Measurements from ENCODE around the gene TSEN2. TPM values are rescaled to one million over a fixed set of nuclear protein-coding genes. Genes with fewer than 3 reads are reported as not detected.
A peak's percentile ranks its signal among the peaks of the same experiment; 100 is the strongest.

The TSEN2 gene
- 22.1 and 26.8 TPM in 2 replicates for total RNA-seq (2021)
- percentile 80 among the genes with signal in this experiment for Bru-seq, nascent RNA
- percentile 81 among the genes with signal in this experiment for BruChase-seq, experiment 1, labeled RNA remaining after a 2-hour chase
- percentile 56 among the genes with signal in this experiment for BruChase-seq, experiment 2, labeled RNA remaining after a 6-hour chase
- long read RNA-seq, partial matches to known transcripts: 11 of 39 reads
- long read RNA-seq, other reads (novel, unspliced or antisense): 27 of 39 reads

DNA sequence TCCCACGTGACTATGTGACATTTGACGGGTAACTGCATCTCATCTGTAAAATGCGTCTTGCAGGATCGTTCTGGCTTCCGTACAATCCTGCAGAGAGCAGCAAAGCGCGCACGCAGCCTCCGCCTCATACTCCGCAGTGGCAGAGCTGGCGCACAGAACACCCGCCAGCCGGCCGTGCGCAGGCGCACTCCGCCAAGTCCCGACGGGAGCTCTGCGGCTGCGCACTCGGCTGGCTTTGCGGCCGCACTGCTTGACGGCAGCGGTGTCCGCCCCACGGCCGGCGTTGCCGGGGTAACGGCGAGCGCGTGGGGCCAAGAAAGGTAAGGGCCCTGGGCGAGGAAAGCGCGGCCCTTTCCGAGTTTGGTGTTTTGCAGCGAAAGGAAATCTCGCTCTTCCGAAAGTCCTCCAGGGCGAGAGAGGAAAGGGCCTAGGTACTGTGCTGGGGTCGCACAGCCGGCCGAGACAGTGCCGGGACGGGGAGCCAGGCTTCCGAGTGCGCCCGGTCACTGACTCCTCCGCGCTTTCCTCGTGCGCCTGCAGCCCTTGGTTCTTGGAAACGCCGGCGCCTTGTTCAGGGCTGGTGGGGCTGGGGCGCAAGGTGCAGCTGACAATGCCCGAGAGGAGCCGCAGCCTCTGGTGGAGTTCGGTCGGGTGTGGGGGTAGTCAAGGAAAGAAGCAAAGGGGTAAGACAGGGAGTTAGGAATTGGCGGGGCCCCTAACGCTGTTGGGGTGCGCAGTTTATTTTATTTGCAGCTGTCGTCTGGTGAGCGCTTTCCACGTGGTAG lies at the start of gene TSEN2:
TSEN2 (plus strand) TSS at position 283 of the 785 bp plus-strand sequence. CDS start 5,321 bp downstream, outside the sequence.
- intact Hi-C loops (cut with micrococcal nuclease; ENCODE audit: unreplicated experiment): loop anchor here (5.0 kb wide), 3 partner anchors 73 to 408 kb away; partner anchors contain the start of gene MKRN2
- peak within 1 kb of the TSS; percentile 78 for H3K4me3 ChIP-seq
- TF ChIP-seq, protein P1, sequence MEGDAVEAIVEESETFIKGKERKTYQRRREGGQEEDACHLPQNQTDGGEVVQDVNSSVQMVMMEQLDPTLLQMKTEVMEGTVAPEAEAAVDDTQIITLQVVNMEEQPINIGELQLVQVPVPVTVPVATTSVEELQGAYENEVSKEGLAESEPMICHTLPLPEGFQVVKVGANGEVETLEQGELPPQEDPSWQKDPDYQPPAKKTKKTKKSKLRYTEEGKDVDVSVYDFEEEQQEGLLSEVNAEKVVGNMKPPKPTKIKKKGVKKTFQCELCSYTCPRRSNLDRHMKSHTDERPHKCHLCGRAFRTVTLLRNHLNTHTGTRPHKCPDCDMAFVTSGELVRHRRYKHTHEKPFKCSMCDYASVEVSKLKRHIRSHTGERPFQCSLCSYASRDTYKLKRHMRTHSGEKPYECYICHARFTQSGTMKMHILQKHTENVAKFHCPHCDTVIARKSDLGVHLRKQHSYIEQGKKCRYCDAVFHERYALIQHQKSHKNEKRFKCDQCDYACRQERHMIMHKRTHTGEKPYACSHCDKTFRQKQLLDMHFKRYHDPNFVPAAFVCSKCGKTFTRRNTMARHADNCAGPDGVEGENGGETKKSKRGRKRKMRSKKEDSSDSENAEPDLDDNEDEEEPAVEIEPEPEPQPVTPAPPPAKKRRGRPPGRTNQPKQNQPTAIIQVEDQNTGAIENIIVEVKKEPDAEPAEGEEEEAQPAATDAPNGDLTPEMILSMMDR (conservative IDR thresholded peaks at IDR 0.05): no peak
- no peak for TF ChIP-seq EZH2 (IDR thresholded peaks at IDR 0.05; ENCODE audit: low read depth)
- peak within 1 kb of the TSS; percentile 80 for H3K4me2 ChIP-seq
- no TSS peak for BruUV-seq (replicated peaks)
- no peaks in the 10 kb centered on the region for H3K9me2 ChIP-seq (ENCODE audit: insufficient read depth)
- peaks cover 54% of the 10 kb centered on the region for H3K79me2 ChIP-seq (ENCODE audit: low read depth)
- ChIA-PET CTCF (interaction anchor here (0.6 to 1.4 kb wide), 4 partner anchors 24 to 379 kb away, joined by 3 to 8 read pairs (median 3); no protein-coding TSS in a partner anchor), POLR2A (ENCODE audit: unreplicated experiment) (interaction anchor here (0.5 to 0.9 kb wide), 4 partner anchors 52 to 346 kb away, joined by 3 to 4 read pairs (median 3); no protein-coding TSS in a partner anchor)
- peak within 1 kb of the TSS; percentile 86 for H2AFZ ChIP-seq
- H3K27me3 ChIP-seq (ENCODE audit: insufficient read depth, low read depth): no peaks in the 10 kb centered on the region
- DNase-seq: peak; percentile 79 to 96
- peak within 1 kb of the TSS; percentile 52 for H3K27ac ChIP-seq
- no peaks in the 10 kb centered on the region for H3K9me3 ChIP-seq (ENCODE audit: insufficient read depth, low read depth)
- H3K36me3 ChIP-seq (ENCODE audit: low read depth): peaks cover 26% of the 10 kb centered on the region
- no peaks in the 10 kb centered on the region; the same call in 1 of the 2 replicates for H4K20me1 ChIP-seq (ENCODE audit: insufficient read depth)
- peaks cover 30% of the 10 kb centered on the region for H3F3A ChIP-seq (ENCODE audit: insufficient read depth, low read depth)
- H3K4me1 ChIP-seq (replicated peaks; ENCODE audit: insufficient read depth): peaks cover 33% of the 10 kb centered on the region

DNA sequence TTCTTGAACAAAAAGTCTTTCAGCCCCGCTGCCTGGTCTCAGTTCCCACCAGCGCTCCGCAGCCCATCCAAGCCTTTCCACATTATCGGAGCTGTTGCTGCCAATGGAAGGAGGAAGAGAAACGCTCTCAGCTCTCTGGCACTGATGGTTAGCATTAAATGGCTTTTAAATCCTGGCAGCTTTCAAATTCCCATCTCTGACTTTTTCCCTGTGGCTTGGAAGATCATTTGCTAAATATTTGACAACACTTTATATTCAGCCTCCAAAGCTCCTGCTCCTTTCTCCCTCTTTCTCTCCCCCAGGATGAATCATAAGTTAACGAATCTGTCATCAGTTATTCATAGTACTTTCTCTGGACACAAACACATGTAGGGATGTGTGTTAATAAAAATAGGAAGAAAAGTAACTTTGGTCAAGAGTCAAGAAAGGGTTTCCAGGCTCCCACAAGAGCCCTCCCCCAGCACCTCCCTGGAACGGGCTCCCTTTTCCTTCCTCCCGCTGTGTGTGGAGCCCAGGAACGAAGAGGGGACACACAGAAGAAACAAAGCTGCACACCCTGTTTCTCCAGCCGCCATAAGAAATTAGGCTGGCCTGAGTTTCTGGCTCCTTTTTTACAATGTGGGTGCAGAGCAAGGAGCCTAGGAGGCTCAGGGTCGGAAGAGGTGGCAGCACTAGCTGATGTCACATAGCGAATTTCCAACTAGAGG lies 47.6 kb upstream of the TSEN2 start:
- Histone ChIP-seq H3K4me1 (replicated peaks; ENCODE audit: insufficient read depth) (peaks cover 6% of the 10 kb centered on the region), H3K9me2 (ENCODE audit: insufficient read depth) (no peaks in the 10 kb centered on the region), H3K79me2 (ENCODE audit: low read depth) (no peaks in the 10 kb centered on the region), H3K4me2 (no peak overlapping the region), H3K27ac (peak overlapping the region; percentile 31; the same call in 1 of the 2 replicates), H2AFZ (no peak overlapping the region), H3K27me3 (ENCODE audit: insufficient read depth, low read depth) (no peaks in the 10 kb centered on the region), H4K20me1 (ENCODE audit: insufficient read depth) (no peaks in the 10 kb centered on the region), H3K36me3 (ENCODE audit: low read depth) (peaks cover 23% of the 10 kb centered on the region; the same call in 1 of the 2 replicates), H3K4me3 (no peak overlapping the region), H3F3A (ENCODE audit: insufficient read depth, low read depth) (peaks cover 56% of the 10 kb centered on the region), H3K9me3 (ENCODE audit: insufficient read depth, low read depth) (no peaks in the 10 kb centered on the region)
- ChIA-PET CTCF (interaction anchor here (0.6 kb wide), 1 partner anchor 28 kb away, joined by 6 read pairs; no protein-coding TSS in a partner anchor), POLR2A (ENCODE audit: unreplicated experiment) (no interaction called here)
- no peak for DNase-seq
- intact Hi-C loops (cut with micrococcal nuclease; ENCODE audit: unreplicated experiment): no loop called here
- no peak for TF ChIP-seq EZH2 (IDR thresholded peaks at IDR 0.05; ENCODE audit: low read depth)
- TF ChIP-seq, protein P1 (conservative IDR thresholded peaks at IDR 0.05): no peak
- no TSS peak for BruUV-seq (replicated peaks)

DNA sequence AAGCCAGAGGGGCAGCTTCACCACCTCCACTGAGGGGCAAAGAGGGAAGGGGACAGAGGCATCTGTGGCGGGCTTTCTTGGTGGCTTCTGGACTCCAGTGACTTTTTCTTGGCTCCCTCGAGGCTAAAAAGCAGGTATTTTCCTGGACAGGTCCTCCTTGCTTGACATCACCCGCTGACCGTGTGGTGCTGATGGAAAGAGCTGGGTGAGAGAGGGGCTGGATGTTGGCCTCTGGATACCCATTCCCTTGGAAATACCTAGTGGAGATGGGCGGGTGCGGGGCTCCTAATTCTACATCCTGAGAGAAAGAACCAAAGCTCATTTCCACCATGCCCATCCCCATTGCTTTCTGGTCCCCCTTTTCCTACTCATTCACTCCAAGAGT lies 47.1 kb upstream of the TSEN2 start:
- H3K4me1 ChIP-seq (replicated peaks; ENCODE audit: insufficient read depth): peaks cover 11% of the 10 kb centered on the region
- no peak overlapping the region for H2AFZ ChIP-seq
- ChIA-PET CTCF (interaction anchor here (0.6 to 0.7 kb wide), 2 partner anchors 28 to 47 kb away, joined by 6 to 8 read pairs; no protein-coding TSS in a partner anchor), POLR2A (ENCODE audit: unreplicated experiment) (interaction anchor here (0.6 kb wide), 1 partner anchor 259 kb away, joined by 4 read pairs; no protein-coding TSS in a partner anchor)
- H3K9me2 ChIP-seq (ENCODE audit: insufficient read depth): no peaks in the 10 kb centered on the region
- H3K4me2 ChIP-seq: no peak overlapping the region
- H3K27me3 ChIP-seq (ENCODE audit: insufficient read depth, low read depth): no peaks in the 10 kb centered on the region
- no peak for DNase-seq
- BruUV-seq (replicated peaks): no TSS peak
- peak overlapping the region; percentile 31; the same call in 1 of the 2 replicates for H3K27ac ChIP-seq
- H3K4me3 ChIP-seq: no peak overlapping the region
- peaks cover 20% of the 10 kb centered on the region; the same call in 1 of the 2 replicates for H3K36me3 ChIP-seq (ENCODE audit: low read depth)
- no peaks in the 10 kb centered on the region for H3K9me3 ChIP-seq (ENCODE audit: insufficient read depth, low read depth)
- TF ChIP-seq, protein P1 (conservative IDR thresholded peaks at IDR 0.05): no peak
- no peak for TF ChIP-seq EZH2 (IDR thresholded peaks at IDR 0.05; ENCODE audit: low read depth)
- peaks cover 50% of the 10 kb centered on the region for H3F3A ChIP-seq (ENCODE audit: insufficient read depth, low read depth)
- intact Hi-C loops (cut with micrococcal nuclease; ENCODE audit: unreplicated experiment): no loop called here
- H3K79me2 ChIP-seq (ENCODE audit: low read depth): no peaks in the 10 kb centered on the region
- no peaks in the 10 kb centered on the region for H4K20me1 ChIP-seq (ENCODE audit: insufficient read depth)
